ENCODE data around the gene PDCD4. TPM values are rescaled to one million over a fixed set of nuclear protein-coding genes. Genes with fewer than 3 reads are reported as not detected.

PDCD4 gene
- total and polyA plus RNA-seq, 4 donors, result 14.7 to 94.4 (median 25.1) TPM

DNA sequence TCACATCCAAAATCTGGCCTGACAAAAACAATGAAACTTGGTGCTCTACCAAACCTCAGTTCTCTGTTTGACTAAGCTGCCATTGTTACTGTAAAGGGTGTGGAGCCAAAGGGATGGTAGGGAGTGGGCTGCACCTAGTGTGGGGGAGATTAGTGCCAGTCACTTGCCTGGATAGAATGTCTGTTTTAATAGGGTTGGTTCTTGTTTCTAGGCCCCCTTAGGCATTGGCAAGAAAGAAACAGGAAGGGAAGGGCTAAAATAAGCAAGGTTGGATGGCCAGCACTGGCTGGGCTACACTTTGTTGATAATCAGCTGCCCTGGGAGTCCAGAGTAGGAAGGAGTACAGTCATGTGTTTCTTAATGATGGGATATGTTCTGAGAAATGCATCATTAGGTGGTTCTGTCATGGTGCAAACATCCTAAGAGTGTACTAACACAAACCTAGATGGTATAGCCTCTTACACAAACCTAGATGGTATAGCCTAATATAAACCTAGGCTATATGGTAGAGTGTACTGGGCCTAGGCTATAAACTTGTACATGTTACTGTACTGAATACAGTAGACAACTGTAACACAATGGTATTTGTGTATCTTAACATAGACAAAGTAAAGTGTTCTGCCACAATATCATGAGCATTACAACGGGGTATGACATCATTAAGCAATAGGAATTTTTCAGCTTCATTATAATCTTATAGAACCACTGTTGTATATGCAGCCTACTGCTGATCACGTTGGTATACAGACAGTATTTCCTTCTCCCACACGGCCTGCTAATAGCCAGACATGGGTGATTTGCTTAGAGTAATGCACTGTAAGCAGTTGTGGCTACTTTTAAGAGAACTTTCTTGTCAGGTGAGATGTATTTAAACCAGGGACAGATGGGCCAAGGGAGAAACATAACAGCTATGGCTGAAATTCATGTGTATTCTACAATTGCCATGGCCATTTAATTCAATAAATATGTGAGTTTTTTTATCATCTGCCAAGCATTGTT lies 31.9 kb downstream of the PDCD4 start:
- H3K27ac ChIP-seq (ENCODE audit: low read depth in 1 of 2, low read length in 2 of 2), result no peak overlapping the region
- H3K9me3 ChIP-seq (ENCODE audit: control insufficient read depth in 4 of 4, low read length in 3 of 4), result no peaks in the 10 kb centered on the region
- TF ChIP-seq SP1 (IDR thresholded peaks at IDR 0.05) (no peak), YY1 (IDR thresholded peaks at IDR 0.05) (no peak), FOXA1 (IDR thresholded peaks at IDR 0.05) (no peak), REST (IDR thresholded peaks at IDR 0.05) (no peak), HNF4A (conservative IDR thresholded peaks at IDR 0.05) (no peak), EGR1 (IDR thresholded peaks at IDR 0.05; ENCODE audit: low read depth in 2 of 2) (no peak), ATF3 (IDR thresholded peaks at IDR 0.05) (no peak), TAF1 (conservative IDR thresholded peaks at IDR 0.05) (no peak)
- no peak overlapping the region for H3K4me3 ChIP-seq (ENCODE audit: low read depth in 1 of 3, low read length in 3 of 3)
- no peak for DNase-seq (ENCODE audit: low spot score)
- peaks cover 0 to 3% (median 0%) of the 10 kb centered on the region in 4 donors for H3K4me1 ChIP-seq (ENCODE audit: control insufficient read depth in 4 of 4, insufficient read depth in 4 of 4, low read length in 3 of 4)
- H3K27me3 ChIP-seq (ENCODE audit: control insufficient read depth in 4 of 4, insufficient read depth in 4 of 4, low read length in 3 of 4), result no peaks in the 10 kb centered on the region
- H3K9ac ChIP-seq (ENCODE audit: low read depth in 1 of 2, low read length in 2 of 2), result no peak overlapping the region
- 89% methylated on average over 3 of the region's 3 CpGs for WGBS
- H3K36me3 ChIP-seq (ENCODE audit: control insufficient read depth in 4 of 4, insufficient read depth in 3 of 4, low read depth in 1 of 4, low read length in 3 of 4), result peaks cover 0 to 12% (median 5%) of the 10 kb centered on the region in 4 donors

DNA sequence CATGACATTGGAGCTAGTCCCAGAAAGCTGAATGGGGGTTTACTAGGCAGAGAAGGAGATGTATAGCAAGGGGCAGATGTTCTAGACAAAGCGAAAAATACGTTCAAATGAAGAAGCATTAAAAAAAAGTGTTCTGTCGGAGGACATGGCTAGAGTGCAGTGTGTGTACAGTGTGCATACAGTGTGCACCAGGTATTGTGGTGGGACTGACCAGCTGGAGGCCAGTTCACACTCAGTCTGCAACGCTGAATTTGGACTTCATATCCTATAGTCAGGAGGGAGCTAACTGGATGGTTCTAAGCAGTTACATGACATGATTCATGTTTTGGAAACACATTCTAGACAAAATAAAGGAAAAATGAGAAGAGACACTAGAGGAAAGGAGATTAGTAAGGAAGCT lies 38.4 kb downstream of the PDCD4 start:
- no peaks in the 10 kb centered on the region for H3K4me1 ChIP-seq (ENCODE audit: control insufficient read depth in 4 of 4, insufficient read depth in 4 of 4, low read length in 3 of 4)
- H3K4me3 ChIP-seq (ENCODE audit: low read depth in 1 of 3, low read length in 3 of 3), result no peak overlapping the region
- WGBS, result 92% methylated on average over 4 of the region's 4 CpGs
- TF ChIP-seq GABPA (IDR thresholded peaks at IDR 0.05 in 1 of 2, conservative IDR thresholded peaks at IDR 0.05 in 1 of 2) (no peak), HNF4G (IDR thresholded peaks at IDR 0.05) (no peak), NR2F2 (IDR thresholded peaks at IDR 0.05) (no peak), FOXA1 (IDR thresholded peaks at IDR 0.05) (no peak), ZBTB33 (IDR thresholded peaks at IDR 0.05) (no peak), ATF3 (IDR thresholded peaks at IDR 0.05) (no peak), HNF4A (conservative IDR thresholded peaks at IDR 0.05) (no peak), REST (IDR thresholded peaks at IDR 0.05) (no peak), RXRA (IDR thresholded peaks at IDR 0.05) (no peak), JUND (IDR thresholded peaks at IDR 0.05) (no peak), FOXA2 (IDR thresholded peaks at IDR 0.05) (no peak), EGR1 (IDR thresholded peaks at IDR 0.05; ENCODE audit: low read depth in 2 of 2) (no peak), RAD21 (IDR thresholded peaks at IDR 0.05) (no peak), TAF1 (conservative IDR thresholded peaks at IDR 0.05) (no peak), YY1 (IDR thresholded peaks at IDR 0.05) (no peak), SP1 (IDR thresholded peaks at IDR 0.05) (no peak)
- TF ChIP-seq, protein P1, sequence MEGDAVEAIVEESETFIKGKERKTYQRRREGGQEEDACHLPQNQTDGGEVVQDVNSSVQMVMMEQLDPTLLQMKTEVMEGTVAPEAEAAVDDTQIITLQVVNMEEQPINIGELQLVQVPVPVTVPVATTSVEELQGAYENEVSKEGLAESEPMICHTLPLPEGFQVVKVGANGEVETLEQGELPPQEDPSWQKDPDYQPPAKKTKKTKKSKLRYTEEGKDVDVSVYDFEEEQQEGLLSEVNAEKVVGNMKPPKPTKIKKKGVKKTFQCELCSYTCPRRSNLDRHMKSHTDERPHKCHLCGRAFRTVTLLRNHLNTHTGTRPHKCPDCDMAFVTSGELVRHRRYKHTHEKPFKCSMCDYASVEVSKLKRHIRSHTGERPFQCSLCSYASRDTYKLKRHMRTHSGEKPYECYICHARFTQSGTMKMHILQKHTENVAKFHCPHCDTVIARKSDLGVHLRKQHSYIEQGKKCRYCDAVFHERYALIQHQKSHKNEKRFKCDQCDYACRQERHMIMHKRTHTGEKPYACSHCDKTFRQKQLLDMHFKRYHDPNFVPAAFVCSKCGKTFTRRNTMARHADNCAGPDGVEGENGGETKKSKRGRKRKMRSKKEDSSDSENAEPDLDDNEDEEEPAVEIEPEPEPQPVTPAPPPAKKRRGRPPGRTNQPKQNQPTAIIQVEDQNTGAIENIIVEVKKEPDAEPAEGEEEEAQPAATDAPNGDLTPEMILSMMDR (IDR thresholded peaks at IDR 0.05; ENCODE audit: low read depth, low read length, missing input control), result no peak
- TF ChIP-seq, protein P2, sequence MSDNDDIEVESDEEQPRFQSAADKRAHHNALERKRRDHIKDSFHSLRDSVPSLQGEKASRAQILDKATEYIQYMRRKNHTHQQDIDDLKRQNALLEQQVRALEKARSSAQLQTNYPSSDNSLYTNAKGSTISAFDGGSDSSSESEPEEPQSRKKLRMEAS (IDR thresholded peaks at IDR 0.05), result no peak
- no peak for DNase-seq (ENCODE audit: low spot score)
- no peak overlapping the region for H3K27ac ChIP-seq (ENCODE audit: low read depth in 1 of 2, low read length in 2 of 2)
- H3K9ac ChIP-seq (ENCODE audit: low read depth in 1 of 2, low read length in 2 of 2), result no peak overlapping the region
- H3K27me3 ChIP-seq (ENCODE audit: control insufficient read depth in 4 of 4, insufficient read depth in 4 of 4, low read length in 3 of 4), result no peaks in the 10 kb centered on the region
- H3K9me3 ChIP-seq (ENCODE audit: control insufficient read depth in 4 of 4, low read length in 3 of 4), result no peaks in the 10 kb centered on the region
- H3K36me3 ChIP-seq (ENCODE audit: control insufficient read depth in 4 of 4, insufficient read depth in 3 of 4, low read depth in 1 of 4, low read length in 3 of 4), result peaks cover 0 to 3% (median 0%) of the 10 kb centered on the region in 4 donors

All from liver (tissue), 9 donors.